AG04450 (cell line): ENCODE results near the gene PPP1R13L. TPM values are rescaled to one million over a fixed set of nuclear protein-coding genes. Genes with fewer than 3 reads are reported as not detected.

Source experiments
- CTCF ChIA-PET: fragments of 300-600, 350-600 bp; formaldehyde crosslinking; extraction: SDS; loops from one replicate; lab custom pipeline; 2022; ENCODE audit warnings: antibody characterized with exemption, inconsistent platforms; lab: Charles Lee
- POLR2A ChIA-PET: fragments of 350-600 bp; formaldehyde crosslinking; extraction: SDS; loops from one replicate; lab custom pipeline; 2021; ENCODE audit warnings: antibody characterized with exemption, inconsistent platforms; lab: Yijun Ruan, JAX
- DNase-seq: peaks from one replicate; pipeline ENCODE4 v3.0.0-alpha.2; 2011; ENCODE audit warnings: low read depth, low spot score
- H3K27ac ChIP-seq: one replicate; pipeline ENCODE4 v1.5.1; 2012; ENCODE audit warnings: low read depth, low read length, control low read depth
- H3K27me3 ChIP-seq: one replicate; pipeline ENCODE4 v1.6.0; 2012; ENCODE audit warnings: low read length; ENCODE audit not compliant: control insufficient read depth, insufficient read depth
- H3K4me3 ChIP-seq: 2 replicates; pipeline ENCODE4 v1.5.1; 2011; ENCODE audit warnings: mild to moderate bottlenecking, low read depth, low read length, control low read depth
- H3K9me3 ChIP-seq: 2 replicates; pipeline ENCODE4 v1.5.1; 2012; ENCODE audit warnings: low read length; ENCODE audit not compliant: control insufficient read depth, insufficient read depth
- polyA plus RNA-seq: library from polyadenylated mRNA; depleted of rRNA; stranded (reverse); fragments of >200 nt; gene quantifications from 2 replicates; pipeline ENCODE4 v1.2.3, GENCODE V29; 2011
- TF ChIP-seq, protein P1 (sequence below): IDR thresholded peaks from 2 replicates; pipeline ENCODE4 v1.5.1; 2011; ENCODE audit warnings: low read depth, low read length, control low read depth, inconsistent platforms

The PPP1R13L gene
- polyA plus RNA-seq, 1 experiment, result 2.4 TPM

- Histone ChIP-seq H3K4me3 (no peak overlapping the region), H3K27me3 (peaks cover 3% of the 10 kb centered on the region), H3K27ac (no peak overlapping the region), H3K9me3 (no peaks in the 10 kb centered on the region; the same call in 1 of the 2 replicates)
- no peak for DNase-seq
- POLR2A ChIA-PET, result no interaction called here
- TF ChIP-seq, protein P1, sequence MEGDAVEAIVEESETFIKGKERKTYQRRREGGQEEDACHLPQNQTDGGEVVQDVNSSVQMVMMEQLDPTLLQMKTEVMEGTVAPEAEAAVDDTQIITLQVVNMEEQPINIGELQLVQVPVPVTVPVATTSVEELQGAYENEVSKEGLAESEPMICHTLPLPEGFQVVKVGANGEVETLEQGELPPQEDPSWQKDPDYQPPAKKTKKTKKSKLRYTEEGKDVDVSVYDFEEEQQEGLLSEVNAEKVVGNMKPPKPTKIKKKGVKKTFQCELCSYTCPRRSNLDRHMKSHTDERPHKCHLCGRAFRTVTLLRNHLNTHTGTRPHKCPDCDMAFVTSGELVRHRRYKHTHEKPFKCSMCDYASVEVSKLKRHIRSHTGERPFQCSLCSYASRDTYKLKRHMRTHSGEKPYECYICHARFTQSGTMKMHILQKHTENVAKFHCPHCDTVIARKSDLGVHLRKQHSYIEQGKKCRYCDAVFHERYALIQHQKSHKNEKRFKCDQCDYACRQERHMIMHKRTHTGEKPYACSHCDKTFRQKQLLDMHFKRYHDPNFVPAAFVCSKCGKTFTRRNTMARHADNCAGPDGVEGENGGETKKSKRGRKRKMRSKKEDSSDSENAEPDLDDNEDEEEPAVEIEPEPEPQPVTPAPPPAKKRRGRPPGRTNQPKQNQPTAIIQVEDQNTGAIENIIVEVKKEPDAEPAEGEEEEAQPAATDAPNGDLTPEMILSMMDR, result no peak
- CTCF ChIA-PET, result no interaction called here
These were observed 56.3 kb downstream of the PPP1R13L start for GRCh38 chr19:45348367-45349125.

GRCh38 chr19:45347570-45348366, 57.1 kb downstream of the PPP1R13L start:
- TF ChIP-seq, protein P1, result no peak
- Histone ChIP-seq H3K4me3 (no peak overlapping the region), H3K9me3 (no peaks in the 10 kb centered on the region; the same call in 1 of the 2 replicates), H3K27me3 (peaks cover 3% of the 10 kb centered on the region), H3K27ac (no peak overlapping the region)
- POLR2A ChIA-PET, result no interaction called here
- CTCF ChIA-PET, result no interaction called here
- DNase-seq, result no peak

DNA sequence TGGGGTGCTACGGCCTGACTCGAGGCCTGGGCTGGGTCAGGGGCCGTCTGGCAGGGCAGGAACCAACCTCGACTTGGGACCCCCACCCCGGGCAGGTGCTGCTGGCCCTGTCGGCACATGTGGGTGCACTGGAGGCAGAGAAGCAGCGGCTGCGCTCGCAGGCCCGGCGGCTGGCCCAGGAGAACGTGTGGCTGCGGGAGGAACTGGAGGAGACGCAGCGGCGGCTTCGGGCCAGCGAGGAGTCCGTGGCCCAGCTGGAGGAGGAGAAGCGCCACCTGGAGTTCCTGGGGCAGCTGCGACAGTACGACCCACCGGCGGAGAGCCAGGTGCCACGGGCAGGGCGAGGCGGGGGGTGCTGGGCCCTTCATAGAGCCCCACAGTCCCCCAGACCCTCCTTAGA, 58.4 kb downstream of the PPP1R13L start:
- Histone ChIP-seq H3K4me3 (no peak overlapping the region), H3K27me3 (peaks cover 3% of the 10 kb centered on the region), H3K27ac (no peak overlapping the region), H3K9me3 (no peaks in the 10 kb centered on the region; the same call in 1 of the 2 replicates)
- ChIA-PET POLR2A (no interaction called here), CTCF (no interaction called here)
- TF ChIP-seq, protein P1, result no peak; the same call in 1 of the 2 replicates
- DNase-seq, result no peak

GRCh38 chr19:45345506-45345860, 59.4 kb downstream of the PPP1R13L start:
- Histone ChIP-seq H3K27ac (no peak overlapping the region), H3K4me3 (no peak overlapping the region), H3K9me3 (no peaks in the 10 kb centered on the region; the same call in 1 of the 2 replicates), H3K27me3 (peaks cover 6% of the 10 kb centered on the region)
- no peak for DNase-seq
- POLR2A ChIA-PET, result interaction anchor here (0.6 to 0.9 kb wide), 2 partner anchors 29 to 126 kb away, joined by 4 to 8 read pairs; no protein-coding TSS in a partner anchor
- TF ChIP-seq, protein P1, result no peak
- CTCF ChIA-PET, result no interaction called here
